Measurements from ENCODE around the gene JAKMIP1. TPM values are rescaled to one million over a fixed set of nuclear protein-coding genes. Genes with fewer than 3 reads are reported as not detected.

Gene JAKMIP1
- total RNA-seq, 4 donors from 2014 or later: 0.26 to 0.48 TPM; not detected in 2

- Histone ChIP-seq H3K9me3 (no peaks in the 10 kb centered on the region), H3K27ac (no peak overlapping the region), H3K4me1 (no peaks in the 10 kb centered on the region), H3K4me3 (no peak overlapping the region), H3K27me3 (no peaks in the 10 kb centered on the region), H3K36me3 (no peaks in the 10 kb centered on the region)
- TF ChIP-seq POLR2A (IDR thresholded peaks at IDR 0.05): no peak
- no peak for TF ChIP-seq CTCF (IDR thresholded peaks at IDR 0.05)
- intact Hi-C loops (cut with DNase I; ENCODE audit: low total_unique reads): no loop called here
- no peak for DNase-seq
These were observed 82.1 kb downstream of the JAKMIP1 start for GRCh38 chr4:6118201-6118600.

- no peaks in the 10 kb centered on the region for H3K36me3 ChIP-seq
- H3K27ac ChIP-seq: no peak overlapping the region
- H3K9me3 ChIP-seq: no peaks in the 10 kb centered on the region
- no peak for TF ChIP-seq POLR2A (IDR thresholded peaks at IDR 0.05)
- no peak for TF ChIP-seq CTCF (IDR thresholded peaks at IDR 0.05)
- no peaks in the 10 kb centered on the region for H3K27me3 ChIP-seq
- H3K4me1 ChIP-seq: no peaks in the 10 kb centered on the region
- no peak overlapping the region for H3K4me3 ChIP-seq
- no peak for DNase-seq
- intact Hi-C loops (cut with DNase I; ENCODE audit: low total_unique reads): no loop called here
These were observed 83.6 kb downstream of the JAKMIP1 start for GRCh38 chr4:6116696-6117285.

GRCh38 chr4:6115746-6116586 lies 84.4 kb downstream of the JAKMIP1 start:
- Histone ChIP-seq H3K27ac (no peak overlapping the region), H3K36me3 (no peaks in the 10 kb centered on the region), H3K27me3 (no peaks in the 10 kb centered on the region), H3K9me3 (no peaks in the 10 kb centered on the region), H3K4me1 (no peaks in the 10 kb centered on the region), H3K4me3 (no peak overlapping the region)
- intact Hi-C loops (cut with DNase I; ENCODE audit: low total_unique reads): no loop called here
- DNase-seq: no peak
- no peak for TF ChIP-seq CTCF (IDR thresholded peaks at IDR 0.05)
- TF ChIP-seq POLR2A (IDR thresholded peaks at IDR 0.05): no peak

GRCh38 chr4:6115342-6115741 lies 85.0 kb downstream of the JAKMIP1 start:
- TF ChIP-seq POLR2A (IDR thresholded peaks at IDR 0.05): no peak
- no peak for TF ChIP-seq CTCF (IDR thresholded peaks at IDR 0.05)
- H3K4me1 ChIP-seq: no peaks in the 10 kb centered on the region
- H3K27ac ChIP-seq: no peak overlapping the region
- no peaks in the 10 kb centered on the region for H3K27me3 ChIP-seq
- DNase-seq: no peak
- H3K9me3 ChIP-seq: no peaks in the 10 kb centered on the region
- no peaks in the 10 kb centered on the region for H3K36me3 ChIP-seq
- H3K4me3 ChIP-seq: no peak overlapping the region
- intact Hi-C loops (cut with DNase I; ENCODE audit: low total_unique reads): no loop called here

- TF ChIP-seq CTCF (IDR thresholded peaks at IDR 0.05): no peak
- no peak for TF ChIP-seq POLR2A (IDR thresholded peaks at IDR 0.05)
- no peaks in the 10 kb centered on the region for H3K9me3 ChIP-seq
These were observed 85.7 kb downstream of the JAKMIP1 start for GRCh38 chr4:6114601-6115000.

More at GRCh38 chr4:6114601-6115000, 85.7 kb downstream of the JAKMIP1 start:
- H3K36me3 ChIP-seq: no peaks in the 10 kb centered on the region
- no peaks in the 10 kb centered on the region for H3K4me1 ChIP-seq
- H3K27me3 ChIP-seq: no peaks in the 10 kb centered on the region
- H3K4me3 ChIP-seq: no peak overlapping the region
- intact Hi-C loops (cut with DNase I; ENCODE audit: low total_unique reads): no loop called here
- no peak overlapping the region for H3K27ac ChIP-seq
- DNase-seq: no peak
